ENCODE results near the gene ZNF100. TPM values are rescaled to one million over a fixed set of nuclear protein-coding genes. Genes with fewer than 3 reads are reported as not detected.
"Not testable (repeated sequence)": the region's sequence is repeated elsewhere in the genome, so short reads cannot be mapped to it uniquely, and the experiment has no call there.

Gene ZNF100
- total RNA-seq (1.8 and 2.3 TPM in 2 replicates), polyA plus RNA-seq (2.4 and 3.6 TPM in 2 replicates), polyA minus RNA-seq (ENCODE audit: low replicate concordance) (1.3 and 3.2 TPM in 2 replicates)
- polyA plus RNA-seq (2012): 1.5 and 2.8 TPM in 2 replicates

GRCh38 chr19:21767065-21767800, at the start of gene ZNF100:
Gene ZNF100 (minus strand): TSS chr19:21767579. CDS start chr19:21767429, 150 bp downstream.
- Histone ChIP-seq H3K9me3 (ENCODE audit: control insufficient read depth, insufficient read depth, low read depth, low read length) (no peaks in the 10 kb centered on the region), H3K36me3 (ENCODE audit: control insufficient read depth, insufficient read depth, low read length) (no peaks in the 10 kb centered on the region), H3K27me3 (ENCODE audit: control insufficient read depth, insufficient read depth, low read length) (no peaks in the 10 kb centered on the region), H3K4me3 (replicated peaks in 1 of 4; ENCODE audit: control extremely low read depth in 1 of 4, insufficient read depth in 1 of 4, low read depth in 3 of 4, low read length in 4 of 4) (peak within 1 kb of the TSS; percentile 69 to 94 (median 75)), H4K20me1 (ENCODE audit: control insufficient read depth, extremely low read depth, insufficient read depth, low read length) (no peaks in the 10 kb centered on the region), H3K79me2 (ENCODE audit: control insufficient read depth, insufficient read depth, low read length) (peaks cover 6% of the 10 kb centered on the region), H3K4me1 (ENCODE audit: control insufficient read depth, extremely low read depth, insufficient read depth, low read length) (no peaks in the 10 kb centered on the region), H2AFZ (ENCODE audit: low read length) (peak within 1 kb of the TSS; percentile 91), H3K27ac (ENCODE audit: insufficient read depth, low read length) (peak within 1 kb of the TSS; percentile 84), H3K4me2 (ENCODE audit: extremely low read depth, insufficient read depth, low read length) (peak within 1 kb of the TSS; percentile 74), H3K9ac (ENCODE audit: insufficient read depth, low read length) (peak within 1 kb of the TSS; percentile 71)
- peak; percentile 90 to 92 for DNase-seq (ENCODE audit: low read depth in 2 of 2)
- TF ChIP-seq CTCF (conservative IDR thresholded peaks at IDR 0.05 in 1 of 2, IDR thresholded peaks at IDR 0.05 in 1 of 2; ENCODE audit: low read depth in 1 of 2, low read length in 2 of 2) (no peak), EZH2 (IDR thresholded peaks at IDR 0.05; ENCODE audit: low read length, missing control alignments) (no peak)

GRCh38 chr19:21812448-21812847, 45.1 kb upstream of the ZNF100 start:
- no peaks in the 10 kb centered on the region for H3K4me1 ChIP-seq (ENCODE audit: control insufficient read depth, extremely low read depth, insufficient read depth, low read length)
- no peak overlapping the region for H3K4me3 ChIP-seq (replicated peaks in 1 of 4; ENCODE audit: control extremely low read depth in 1 of 4, insufficient read depth in 1 of 4, low read depth in 3 of 4, low read length in 4 of 4)
- no peaks in the 10 kb centered on the region for H4K20me1 ChIP-seq (ENCODE audit: control insufficient read depth, extremely low read depth, insufficient read depth, low read length)
- H3K27ac ChIP-seq (ENCODE audit: insufficient read depth, low read length): no peak overlapping the region
- peaks cover 6% of the 10 kb centered on the region for H3K36me3 ChIP-seq (ENCODE audit: control insufficient read depth, insufficient read depth, low read length)
- no peaks in the 10 kb centered on the region for H3K79me2 ChIP-seq (ENCODE audit: control insufficient read depth, insufficient read depth, low read length)
- no peaks in the 10 kb centered on the region for H3K9me3 ChIP-seq (ENCODE audit: control insufficient read depth, insufficient read depth, low read depth, low read length)
- no peak overlapping the region for H3K9ac ChIP-seq (ENCODE audit: insufficient read depth, low read length)
- TF ChIP-seq CTCF (conservative IDR thresholded peaks at IDR 0.05 in 1 of 2, IDR thresholded peaks at IDR 0.05 in 1 of 2; ENCODE audit: low read depth in 1 of 2, low read length in 2 of 2) (no peak), EZH2 (IDR thresholded peaks at IDR 0.05; ENCODE audit: low read length, missing control alignments) (no peak)
- H3K4me2 ChIP-seq (ENCODE audit: extremely low read depth, insufficient read depth, low read length): no peak overlapping the region
- no peak overlapping the region for H2AFZ ChIP-seq (ENCODE audit: low read length)
- no peak for DNase-seq (ENCODE audit: low read depth in 2 of 2)
- no peaks in the 10 kb centered on the region for H3K27me3 ChIP-seq (ENCODE audit: control insufficient read depth, insufficient read depth, low read length)

- H4K20me1 ChIP-seq (ENCODE audit: control insufficient read depth, extremely low read depth, insufficient read depth, low read length); H3K9ac ChIP-seq (ENCODE audit: insufficient read depth, low read length); H3K79me2 ChIP-seq (ENCODE audit: control insufficient read depth, insufficient read depth, low read length); H3K4me2 ChIP-seq (ENCODE audit: extremely low read depth, insufficient read depth, low read length); H3K4me3 ChIP-seq (replicated peaks in 1 of 4; ENCODE audit: control extremely low read depth in 1 of 4, insufficient read depth in 1 of 4, low read depth in 3 of 4, low read length in 4 of 4); H3K9me3 ChIP-seq (ENCODE audit: control insufficient read depth, insufficient read depth, low read depth, low read length); DNase-seq (ENCODE audit: low read depth in 2 of 2); H3K36me3 ChIP-seq (ENCODE audit: control insufficient read depth, insufficient read depth, low read length); H3K27ac ChIP-seq (ENCODE audit: insufficient read depth, low read length); H2AFZ ChIP-seq (ENCODE audit: low read length); H3K27me3 ChIP-seq (ENCODE audit: control insufficient read depth, insufficient read depth, low read length); H3K4me1 ChIP-seq (ENCODE audit: control insufficient read depth, extremely low read depth, insufficient read depth, low read length): not testable (repeated sequence)
Observed at GRCh38 chr19:21808400-21809000, 41.1 kb upstream of the ZNF100 start.

Measured in fibroblast of lung (primary cell).